Measurements from ENCODE around the gene TTL.
A peak's percentile ranks its signal among the peaks of the same experiment; 100 is the strongest.
"Not testable (repeated sequence)": the region's sequence is repeated elsewhere in the genome, so short reads cannot be mapped to it uniquely, and the experiment has no call there.

Gene TTL

GRCh38 chr2:112476434-112476833 is 5.5 kb upstream of the TTL start:
- DNase-seq, result no peak

DNA sequence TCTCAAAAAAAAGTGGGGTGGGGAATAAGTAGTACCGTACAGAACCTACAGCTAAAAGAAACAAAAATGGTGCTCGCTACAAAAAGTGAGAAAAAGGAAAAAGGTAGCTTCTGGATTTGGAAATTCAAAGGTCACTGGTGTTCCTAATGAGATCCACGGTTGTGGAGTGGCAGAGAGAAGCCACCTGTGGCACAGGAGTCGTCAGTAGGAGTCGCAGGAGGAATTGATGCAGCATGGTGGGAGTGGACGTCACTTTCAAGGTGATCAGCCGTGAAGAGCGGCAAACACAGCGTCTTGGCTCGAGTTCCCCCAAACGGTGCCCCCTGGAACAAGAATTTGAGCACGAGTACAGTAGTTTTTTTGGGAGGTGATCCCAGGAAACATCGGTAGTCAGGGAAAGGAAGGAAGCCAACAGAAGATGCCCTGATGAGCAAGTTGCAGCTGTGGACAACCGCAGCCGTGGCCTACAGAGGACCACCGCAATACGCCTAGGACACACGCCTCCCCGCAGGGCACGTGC is 1.4 kb upstream of the TTL start:
- DNase-seq, result no peak

DNA sequence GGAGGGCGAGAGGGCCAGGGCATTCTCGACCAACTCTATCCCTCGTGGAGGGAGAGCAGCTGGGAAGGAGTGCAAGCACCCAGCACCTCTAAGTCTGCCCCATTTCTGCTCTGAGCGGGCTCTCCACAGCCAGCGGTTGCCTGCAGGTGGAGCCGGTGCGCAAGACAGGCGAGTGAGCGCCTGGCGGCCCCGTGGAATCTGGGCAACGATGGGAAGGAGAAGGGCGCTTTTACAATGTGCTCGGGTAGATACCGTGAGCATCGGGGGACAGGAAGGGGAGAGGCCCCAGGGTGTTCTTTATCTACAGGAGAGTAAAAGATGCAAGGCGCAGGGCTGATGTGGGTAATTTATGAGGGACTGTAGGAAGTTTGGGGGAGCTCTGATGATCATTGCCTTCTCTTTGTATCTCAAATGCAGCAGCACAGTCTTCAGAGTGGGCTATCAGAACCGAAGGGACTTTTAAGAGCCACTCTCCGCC is 867 bp upstream of the TTL start:
- DNase-seq, result peak; percentile 54 to 71 (median 64)

DNA sequence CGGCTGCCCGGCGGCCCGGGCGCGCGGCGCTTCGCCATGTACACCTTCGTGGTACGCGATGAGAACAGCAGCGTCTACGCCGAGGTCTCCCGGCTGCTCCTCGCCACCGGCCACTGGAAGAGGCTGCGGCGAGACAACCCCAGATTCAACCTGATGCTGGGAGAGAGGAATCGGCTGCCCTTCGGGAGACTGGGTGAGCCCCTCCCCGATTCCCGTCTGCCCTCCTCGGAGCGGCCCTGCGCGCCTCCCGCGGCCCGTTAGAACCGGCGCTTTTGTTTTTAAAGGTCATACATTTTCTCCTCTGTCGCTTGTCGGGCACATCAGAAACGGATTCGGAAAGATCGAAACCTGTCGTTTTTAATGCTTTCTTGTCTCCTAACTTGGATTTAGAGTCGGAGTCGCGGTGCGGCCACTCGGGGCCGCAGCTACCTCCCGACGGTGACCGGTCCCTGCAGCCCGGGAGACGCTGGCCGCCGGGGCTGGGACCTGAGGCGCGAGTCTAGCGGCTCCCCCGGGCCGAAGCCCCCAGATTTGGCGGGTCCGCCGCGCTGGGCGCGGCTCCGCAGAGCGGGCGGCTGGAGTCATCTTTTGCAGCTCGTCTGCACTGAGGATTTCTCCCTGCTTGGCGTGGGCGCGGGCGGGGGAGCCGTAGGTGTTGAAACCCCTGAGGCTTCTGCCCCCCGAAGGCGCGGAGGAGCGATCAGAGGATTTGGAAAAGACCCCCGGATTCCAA is 519 bp downstream of the TTL start:
- DNase-seq, result peak in 1 of 4 experiments; percentile 16

DNA sequence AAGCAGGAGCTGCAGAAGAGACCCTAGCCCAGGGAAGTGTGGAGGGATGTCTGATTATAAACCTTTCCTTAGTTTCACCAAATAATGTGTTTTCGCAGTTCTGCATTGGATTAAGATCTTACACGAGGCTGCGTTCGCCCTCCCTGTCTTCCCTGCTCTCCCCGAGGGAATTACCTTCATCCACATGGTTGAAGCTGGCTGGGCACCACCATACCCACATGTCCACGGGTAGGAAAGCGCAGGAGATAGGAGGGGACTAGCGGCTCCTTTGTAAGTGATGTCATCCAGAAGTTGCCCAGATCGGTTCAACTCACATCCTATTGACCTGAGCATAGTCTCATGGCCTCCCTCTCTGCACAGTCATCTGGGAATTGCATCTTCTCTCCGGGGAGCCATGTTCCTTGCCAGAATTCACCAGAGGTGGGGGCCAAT is 1.1 kb downstream of the TTL start:
- no peak for DNase-seq

- no peak for DNase-seq
These were observed 1.9 kb downstream of the TTL start for GRCh38 chr2:112483831-112484230.

DNA sequence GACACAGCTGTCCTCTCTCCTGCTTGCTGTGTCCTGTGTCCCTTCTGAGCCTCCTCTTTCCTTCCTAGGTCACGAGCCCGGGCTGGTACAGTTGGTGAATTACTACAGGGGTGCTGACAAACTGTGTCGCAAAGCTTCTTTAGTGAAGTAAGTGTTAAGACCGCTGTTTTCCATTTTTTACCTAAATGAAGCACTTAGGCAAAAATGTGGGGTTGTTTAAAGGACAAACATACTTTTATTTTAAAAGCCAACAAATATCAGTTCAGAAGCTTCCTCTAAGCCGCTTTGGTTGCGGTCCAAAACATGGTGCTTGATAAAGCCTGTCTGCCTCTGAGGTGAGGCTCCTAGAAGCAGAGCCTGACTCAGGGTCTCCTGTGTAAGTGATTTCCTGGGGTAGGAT is 3.9 kb downstream of the TTL start:
- no peak for DNase-seq

DNA sequence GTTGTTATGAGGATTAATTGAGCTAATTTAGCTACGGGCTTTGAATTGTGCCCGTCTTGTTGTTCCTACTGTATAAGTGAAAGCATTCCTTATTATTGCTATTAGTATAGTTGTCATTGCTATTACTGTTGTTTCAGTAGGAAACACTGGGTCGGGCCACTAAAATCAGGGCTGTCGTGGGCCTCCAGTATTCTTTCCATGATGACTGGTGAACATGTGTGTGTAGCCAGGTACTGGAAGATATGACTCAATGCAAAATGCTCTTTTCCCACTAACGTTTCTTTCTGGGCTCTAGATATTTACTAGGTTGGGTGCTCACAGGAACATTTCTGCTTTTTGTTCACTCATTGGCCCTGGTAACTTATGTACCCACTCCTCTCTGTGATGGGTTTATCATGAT is 4.9 kb downstream of the TTL start:
- DNase-seq, result no peak

- DNase-seq, result no peak
These were observed 5.5 kb downstream of the TTL start for GRCh38 chr2:112487444-112487961.

GRCh38 chr2:112488201-112488600 is 6.2 kb downstream of the TTL start:
- no peak for DNase-seq

- no peak for DNase-seq
These were observed 10.0 kb downstream of the TTL start for GRCh38 chr2:112491946-112492345.

GRCh38 chr2:112493048-112493447 is 11.1 kb downstream of the TTL start:
- no peak for DNase-seq

- no peak for DNase-seq
These were observed 12.1 kb downstream of the TTL start for GRCh38 chr2:112493858-112494648.

DNA sequence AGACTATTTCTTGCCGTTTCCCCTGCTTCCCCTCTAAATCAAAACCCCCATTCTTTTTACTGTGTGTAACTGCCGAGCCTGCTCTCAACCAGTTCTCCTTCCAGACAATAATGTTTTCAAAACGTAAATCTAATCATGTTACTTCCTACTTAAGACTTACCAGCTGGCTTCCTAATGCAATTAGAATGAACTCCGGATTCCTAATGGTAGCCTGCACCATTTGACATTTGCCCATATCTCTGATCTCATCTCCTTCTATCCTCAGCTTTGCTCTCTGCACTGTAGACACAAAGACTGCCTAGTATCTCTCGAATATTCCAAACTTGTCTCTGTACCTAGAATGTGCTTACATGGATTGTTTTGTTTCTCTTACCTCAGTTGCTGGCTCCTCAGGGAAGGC is 12.9 kb downstream of the TTL start:
- no peak for DNase-seq

GRCh38 chr2:112495878-112496277 is 13.9 kb downstream of the TTL start:
- not testable (repeated sequence) for DNase-seq

- not testable (repeated sequence) for DNase-seq
These were observed 19.0 kb downstream of the TTL start for GRCh38 chr2:112500850-112501484.

GRCh38 chr2:112509239-112509998 is 27.5 kb downstream of the TTL start:
- not testable (repeated sequence) for DNase-seq

GRCh38 chr2:112516801-112517200 is 34.8 kb downstream of the TTL start:
- DNase-seq, result no peak

- DNase-seq, result no peak
These were observed 36.9 kb downstream of the TTL start for GRCh38 chr2:112518807-112519206.

DNA sequence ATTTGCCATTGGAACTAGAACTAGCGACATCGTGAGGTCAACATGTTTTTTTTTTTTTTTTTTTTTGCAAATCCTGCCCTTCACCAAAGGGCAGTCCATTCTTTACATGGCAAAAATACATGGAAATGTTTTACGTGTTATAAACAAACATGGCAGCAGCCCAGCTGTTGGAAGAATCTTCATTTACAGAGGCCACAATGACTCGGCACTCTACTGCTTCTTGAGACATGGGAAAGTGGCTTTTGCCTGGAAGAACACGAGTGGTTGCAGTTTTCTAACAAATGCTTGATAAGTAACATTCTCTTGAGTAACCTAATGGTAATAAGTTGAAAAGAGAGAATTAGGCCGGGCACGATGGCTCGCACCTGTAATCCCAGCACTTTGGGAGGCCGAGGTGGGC is 37.5 kb downstream of the TTL start:
- DNase-seq, result no peak

DNA sequence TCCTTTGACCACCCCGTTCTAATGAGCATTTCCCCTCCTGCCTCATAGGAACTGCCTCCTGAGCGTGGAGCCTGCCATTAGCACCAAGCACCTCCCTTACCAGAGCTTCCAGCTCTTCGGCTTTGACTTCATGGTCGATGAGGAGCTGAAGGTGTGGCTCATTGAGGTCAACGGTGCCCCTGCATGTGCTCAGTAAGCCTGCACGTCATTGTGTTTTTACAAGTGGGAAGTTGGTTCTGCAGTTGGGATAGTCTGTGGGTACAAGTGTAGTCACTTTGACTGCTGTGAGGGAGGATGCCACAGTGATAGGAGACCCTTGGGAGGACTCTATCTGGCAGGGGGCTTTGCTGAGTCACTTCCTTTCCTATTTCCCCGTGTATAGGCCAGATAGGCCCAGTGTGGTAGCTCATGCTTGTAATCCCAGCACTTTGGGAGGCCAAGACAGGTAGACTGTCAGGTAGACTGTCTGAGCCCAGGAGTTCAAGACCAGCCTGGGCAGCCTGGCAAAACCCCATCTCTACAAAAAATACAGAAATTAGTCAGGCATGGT is 38.4 kb downstream of the TTL start:
- DNase-seq, result no peak

- DNase-seq, result no peak
These were observed 41.4 kb downstream of the TTL start for GRCh38 chr2:112523291-112523777.

All from activated CD4-positive, CD25-positive, alpha-beta regulatory T cell (primary cell).